ENCODE data around the gene BBS9. TPM values are rescaled to one million over a fixed set of nuclear protein-coding genes. Genes with fewer than 3 reads are reported as not detected.

Gene BBS9
- total and polyA plus RNA-seq, 2 experiments from 2014 or later, result 10.2 to 15.0 TPM

- peak overlapping the region; percentile 21; the same call in 1 of the 2 replicates for H3K27ac ChIP-seq
- 37 to 51% methylated on average over 2 of the region's 2 CpGs for whole genome bisulfite sequencing, 2 experiments (ENCODE audit: low coverage in 1 of 2, low lambda C conversion rate in 2 of 2, missing lambda C conversion rate in 2 of 2)
- H3K4me3 ChIP-seq, result no peak overlapping the region
- no peaks in the 10 kb centered on the region for H3K27me3 ChIP-seq (replicated peaks; ENCODE audit: insufficient read depth)
- peaks cover 18% of the 10 kb centered on the region for H3K4me1 ChIP-seq (ENCODE audit: insufficient read depth)
- peak; percentile 50 for DNase-seq
- H3K36me3 ChIP-seq (ENCODE audit: low read depth), result no peaks in the 10 kb centered on the region
- H4K20me1 ChIP-seq (ENCODE audit: insufficient read depth), result no peaks in the 10 kb centered on the region
- TF ChIP-seq EZH2phosphoT487 (IDR thresholded peaks at IDR 0.05; ENCODE audit: insufficient read depth, low read depth) (no peak), EZH2 (IDR thresholded peaks at IDR 0.05; ENCODE audit: insufficient read depth, poor library complexity, severe bottlenecking) (no peak)
- H2AFZ ChIP-seq, result no peak overlapping the region
- peak overlapping the region; percentile 28 for H3K4me2 ChIP-seq (ENCODE audit: unreplicated experiment)
- no peaks in the 10 kb centered on the region for H3K9me3 ChIP-seq (ENCODE audit: low read depth)
- H3K9me2 ChIP-seq (ENCODE audit: insufficient read depth), result no peaks in the 10 kb centered on the region
- H3K9ac ChIP-seq, result no peak overlapping the region
- no peaks in the 10 kb centered on the region for H3K79me2 ChIP-seq (ENCODE audit: insufficient read depth)
- peaks cover 20% of the 10 kb centered on the region for H3F3A ChIP-seq (ENCODE audit: insufficient read depth)
- in situ Hi-C loops (cut with MboI), result no loop called here
These were observed 474.7 kb downstream of the BBS9 start for GRCh38 chr7:33604056-33604455.

GRCh38 chr7:33610918-33611317 is 481.6 kb downstream of the BBS9 start:
- in situ Hi-C loops (cut with MboI), result no loop called here

GRCh38 chr7:33612442-33612841 is 483.1 kb downstream of the BBS9 start:
- Histone ChIP-seq H3F3A (ENCODE audit: insufficient read depth) (no peaks in the 10 kb centered on the region), H3K4me1 (ENCODE audit: insufficient read depth) (no peaks in the 10 kb centered on the region), H4K20me1 (ENCODE audit: insufficient read depth) (no peaks in the 10 kb centered on the region), H3K4me2 (ENCODE audit: unreplicated experiment) (no peak overlapping the region), H3K9me3 (ENCODE audit: low read depth) (no peaks in the 10 kb centered on the region), H3K36me3 (ENCODE audit: low read depth) (no peaks in the 10 kb centered on the region; the same call in 1 of the 2 replicates), H3K9ac (no peak overlapping the region), H3K27me3 (replicated peaks; ENCODE audit: insufficient read depth) (no peaks in the 10 kb centered on the region), H3K27ac (no peak overlapping the region), H2AFZ (no peak overlapping the region), H3K9me2 (ENCODE audit: insufficient read depth) (no peaks in the 10 kb centered on the region), H3K4me3 (no peak overlapping the region), H3K79me2 (ENCODE audit: insufficient read depth) (no peaks in the 10 kb centered on the region)
- WGBS, 2 experiments (ENCODE audit: low coverage in 1 of 2, low lambda C conversion rate in 2 of 2, missing lambda C conversion rate in 2 of 2), result 86 to 89% methylated on average over 1 of the region's 1 CpG
- TF ChIP-seq EZH2phosphoT487 (IDR thresholded peaks at IDR 0.05; ENCODE audit: insufficient read depth, low read depth) (no peak), EZH2 (IDR thresholded peaks at IDR 0.05; ENCODE audit: insufficient read depth, poor library complexity, severe bottlenecking) (no peak)
- in situ Hi-C loops (cut with MboI), result no loop called here
- no peak for DNase-seq

More at GRCh38 chr7:33610918-33611317, 481.6 kb downstream of the BBS9 start:
- Histone ChIP-seq H4K20me1 (ENCODE audit: insufficient read depth) (no peaks in the 10 kb centered on the region), H3K9me3 (ENCODE audit: low read depth) (no peaks in the 10 kb centered on the region), H3K4me1 (ENCODE audit: insufficient read depth) (no peaks in the 10 kb centered on the region), H3K9me2 (ENCODE audit: insufficient read depth) (no peaks in the 10 kb centered on the region), H3K27me3 (replicated peaks; ENCODE audit: insufficient read depth) (no peaks in the 10 kb centered on the region), H3K27ac (no peak overlapping the region), H3K9ac (no peak overlapping the region), H2AFZ (no peak overlapping the region), H3F3A (ENCODE audit: insufficient read depth) (no peaks in the 10 kb centered on the region), H3K4me2 (ENCODE audit: unreplicated experiment) (no peak overlapping the region), H3K36me3 (ENCODE audit: low read depth) (no peaks in the 10 kb centered on the region; the same call in 1 of the 2 replicates), H3K79me2 (ENCODE audit: insufficient read depth) (no peaks in the 10 kb centered on the region), H3K4me3 (no peak overlapping the region)
- no peak for DNase-seq
- TF ChIP-seq EZH2phosphoT487 (IDR thresholded peaks at IDR 0.05; ENCODE audit: insufficient read depth, low read depth) (no peak), EZH2 (IDR thresholded peaks at IDR 0.05; ENCODE audit: insufficient read depth, poor library complexity, severe bottlenecking) (no peak)
- 94 to 97% methylated on average over 3 of the region's 3 CpGs for WGBS, 2 experiments (ENCODE audit: low coverage in 1 of 2, low lambda C conversion rate in 2 of 2, missing lambda C conversion rate in 2 of 2)

GRCh38 chr7:33614357-33615117 is 485.2 kb downstream of the BBS9 start:
- H3K4me1 ChIP-seq (ENCODE audit: insufficient read depth), result no peaks in the 10 kb centered on the region
- no peak overlapping the region for H3K4me3 ChIP-seq
- WGBS, 2 experiments (ENCODE audit: low coverage in 1 of 2, low lambda C conversion rate in 2 of 2, missing lambda C conversion rate in 2 of 2), result 89 to 94% methylated on average over 6 of the region's 6 CpGs
- H3K27me3 ChIP-seq (replicated peaks; ENCODE audit: insufficient read depth), result no peaks in the 10 kb centered on the region
- no peaks in the 10 kb centered on the region for H3K9me2 ChIP-seq (ENCODE audit: insufficient read depth)
- no peaks in the 10 kb centered on the region; the same call in 1 of the 2 replicates for H3K36me3 ChIP-seq (ENCODE audit: low read depth)
- H3K4me2 ChIP-seq (ENCODE audit: unreplicated experiment), result no peak overlapping the region
- no peaks in the 10 kb centered on the region for H4K20me1 ChIP-seq (ENCODE audit: insufficient read depth)
- no peaks in the 10 kb centered on the region for H3F3A ChIP-seq (ENCODE audit: insufficient read depth)
- in situ Hi-C loops (cut with MboI), result no loop called here
- no peaks in the 10 kb centered on the region for H3K9me3 ChIP-seq (ENCODE audit: low read depth)
- no peak overlapping the region for H2AFZ ChIP-seq
- DNase-seq, result no peak
- no peaks in the 10 kb centered on the region for H3K79me2 ChIP-seq (ENCODE audit: insufficient read depth)
- H3K27ac ChIP-seq, result no peak overlapping the region
- no peak for TF ChIP-seq EZH2phosphoT487 (IDR thresholded peaks at IDR 0.05; ENCODE audit: insufficient read depth, low read depth)
- TF ChIP-seq EZH2 (IDR thresholded peaks at IDR 0.05; ENCODE audit: insufficient read depth, poor library complexity, severe bottlenecking), result no peak
- H3K9ac ChIP-seq, result no peak overlapping the region

All from GM23248 (cell line).